ENCODE results near the gene PLCD3.

Gene PLCD3

DNA sequence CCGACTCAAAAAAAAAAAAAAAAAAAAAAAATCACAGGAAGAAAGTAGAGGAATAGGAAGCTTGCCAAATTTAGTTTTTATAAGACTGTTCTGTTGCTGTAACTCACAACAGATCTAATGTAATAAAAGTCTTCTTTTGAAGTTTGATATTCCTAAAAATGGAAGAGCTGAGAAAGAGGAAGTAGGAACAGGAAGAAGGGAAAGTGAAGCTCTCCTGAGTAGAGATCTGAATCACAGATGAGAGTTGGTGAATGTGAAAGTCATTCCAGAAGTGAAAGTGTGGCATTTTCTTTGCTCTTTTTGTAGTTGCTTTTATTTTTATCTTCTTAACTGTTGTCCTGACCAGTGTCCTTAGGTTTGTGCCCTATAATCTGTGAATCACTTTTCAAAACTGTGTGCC, 69.1 kb downstream of the PLCD3 start:
- DNase-seq, result no peak

DNA sequence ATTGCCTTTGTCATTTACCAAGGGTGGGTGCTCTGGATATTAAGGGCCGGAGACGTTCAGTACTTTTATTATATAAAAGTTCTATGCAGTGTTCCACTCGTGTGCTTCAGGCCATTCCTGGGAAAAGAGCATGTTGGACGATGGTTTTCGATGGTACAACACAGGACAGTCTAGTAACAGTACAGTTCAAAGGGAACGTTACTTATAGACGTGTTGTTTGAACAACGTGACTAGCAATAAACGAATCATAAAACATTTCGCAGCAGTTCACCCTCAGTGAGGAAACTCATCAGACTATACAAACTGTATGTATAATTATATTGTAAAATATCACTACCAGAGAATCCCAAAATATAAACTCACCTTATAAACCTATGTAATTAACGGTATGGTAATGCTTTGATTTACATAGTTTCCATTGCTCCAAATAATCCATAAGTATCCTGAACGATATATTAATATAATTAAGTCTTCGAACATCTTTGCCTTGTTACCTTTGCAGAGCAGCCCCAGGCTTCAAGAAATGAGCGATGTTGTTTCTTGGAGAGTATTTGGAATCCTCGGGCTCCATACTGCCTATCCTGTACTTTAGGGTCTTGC, 70.6 kb downstream of the PLCD3 start:
- no peak for DNase-seq

DNA sequence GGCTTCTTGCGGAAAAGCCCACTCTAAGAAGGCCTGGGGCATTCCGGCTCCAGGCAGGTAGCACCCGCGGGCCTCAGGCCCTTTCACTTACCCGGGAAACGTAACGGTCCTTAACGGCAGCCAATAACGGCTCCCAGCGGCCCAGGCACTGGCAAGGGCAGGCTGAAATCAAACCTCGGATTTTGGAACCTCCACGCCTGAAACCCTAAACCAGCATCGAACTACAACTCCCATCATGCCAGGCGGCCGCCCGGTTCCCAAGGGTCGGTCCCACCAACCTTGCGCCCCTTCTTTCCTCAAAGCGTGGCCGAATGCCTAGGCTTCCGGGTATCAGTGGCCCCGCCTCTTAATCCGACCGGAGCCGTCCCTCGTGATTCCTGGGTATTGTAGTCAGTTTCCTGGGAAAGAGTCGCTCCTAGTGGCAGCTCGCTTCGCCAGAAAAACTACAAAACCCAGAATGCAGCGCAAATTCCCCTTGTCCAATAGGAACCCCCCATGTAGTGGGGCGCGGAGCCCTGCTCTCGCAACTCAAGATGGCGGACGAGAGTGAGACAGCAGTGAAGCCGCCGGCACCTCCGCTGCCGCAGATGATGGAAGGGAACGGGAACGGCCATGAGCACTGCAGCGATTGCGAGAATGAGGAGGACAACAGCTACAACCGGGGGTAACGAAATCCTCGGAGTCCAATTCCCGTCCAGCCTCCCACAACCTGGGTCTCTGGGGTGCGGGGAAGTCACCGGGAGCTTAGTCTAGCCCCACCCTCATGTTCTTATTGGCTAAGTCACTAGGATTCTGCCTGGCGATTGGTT, 71.3 kb downstream of the PLCD3 start, which contains the start of gene NMT1:
Gene NMT1 (plus strand): TSS at position 521 of the 809 bp plus-strand sequence. CDS start 13 bp downstream, at position 534.
- peak; percentile 96 for DNase-seq

DNA sequence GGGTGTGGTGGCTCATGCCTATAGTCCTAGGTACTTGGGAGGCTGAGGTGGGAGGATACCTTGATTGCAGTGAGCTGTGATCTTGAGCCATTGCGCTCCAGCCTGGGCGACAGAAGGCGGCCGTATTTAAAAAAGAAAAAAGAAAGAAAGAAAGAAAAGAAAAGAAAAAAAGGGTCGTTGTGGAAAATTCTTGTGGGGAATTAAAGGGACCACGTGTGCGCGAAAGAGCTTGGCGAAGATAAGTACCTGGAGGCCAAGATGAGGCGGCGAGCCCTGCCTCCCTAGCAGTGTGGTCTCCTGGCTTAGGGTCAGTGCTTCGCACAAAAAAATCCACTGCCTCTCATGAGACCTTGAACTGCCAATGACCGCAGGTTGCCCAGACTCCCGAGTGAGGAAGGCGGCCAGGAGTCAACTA, 71.9 kb downstream of the PLCD3 start:
- DNase-seq, result no peak

All from NCI-H2029 treated with DMSO at 0.1 percent for 48 hours (cell line).